NT2/D1 (cell line): ENCODE measurements around the gene AUH.

Experiments used
- SUZ12 ChIP-seq: IDR thresholded peaks from 2 replicates; pipeline ENCODE4 v1.6.1; 2011; ENCODE audit not compliant: insufficient read length, insufficient read depth; ENCODE audit errors: extremely low read depth
- YY1 ChIP-seq: IDR thresholded peaks from 2 replicates; pipeline ENCODE4 v1.6.1; 2011; ENCODE audit not compliant: insufficient read length, insufficient read depth
- ZNF274 ChIP-seq: IDR thresholded peaks from 2 replicates; pipeline ENCODE4 v1.6.1; 2011; ENCODE audit warnings: mild to moderate bottlenecking, low read depth, low read length

DNA sequence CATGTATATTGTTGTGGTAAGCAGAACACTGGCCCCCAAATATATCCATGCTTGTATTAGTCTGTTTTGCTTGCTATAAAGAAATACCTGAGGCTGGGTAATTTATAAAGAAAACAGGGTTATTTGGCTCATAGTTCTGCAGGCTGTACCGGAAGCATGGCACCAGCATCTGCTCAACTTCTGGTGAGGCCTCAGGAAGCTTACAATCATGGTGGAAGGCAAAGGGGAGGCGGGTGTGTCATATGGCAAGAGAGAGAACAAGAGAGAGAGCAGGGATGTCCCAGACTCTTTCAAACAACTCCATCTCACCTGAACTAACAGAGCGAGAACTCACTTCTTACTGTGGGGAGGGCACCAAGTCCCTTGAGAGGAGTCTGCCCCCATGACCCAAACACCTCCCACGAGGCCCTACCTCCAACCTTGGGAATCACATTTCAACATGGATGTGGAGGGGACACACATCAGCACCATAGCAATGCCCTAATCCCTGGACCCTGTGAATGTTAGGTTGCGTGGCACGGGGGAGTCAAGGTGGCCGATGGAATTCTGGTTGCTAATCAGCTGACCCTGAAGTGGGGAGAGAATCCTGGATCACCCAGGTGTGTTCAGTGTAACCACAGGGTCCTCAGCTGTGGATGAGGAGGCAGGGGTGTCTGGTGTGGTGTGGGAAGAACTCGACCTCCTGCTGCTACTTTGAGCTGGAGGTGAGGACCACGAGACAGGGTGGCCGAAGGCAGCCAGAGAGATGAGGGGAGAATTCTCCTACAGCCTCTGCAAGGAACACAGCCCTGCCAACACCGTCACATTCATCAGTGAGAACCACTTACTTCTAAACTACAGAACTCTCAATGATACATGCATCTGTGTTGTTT, 172.8 kb downstream of the AUH start:
- no peak for TF ChIP-seq ZNF274
- no peak for TF ChIP-seq YY1
- no peak for TF ChIP-seq SUZ12
